Nephron (organoid): ENCODE results near the gene MAST3.
A peak's percentile ranks its signal among the peaks of the same experiment; 100 is the strongest.

ENCODE experiments used
- H3K27ac Mint-ChIP-seq, 3 experiments: 2 replicates each; pipeline ENCODE4 v1.8.0; 2020; ENCODE audit warnings: mixed read lengths in 3 of 3, mild to moderate bottlenecking in 2 of 3, moderate library complexity in 1 of 3
- H3K27me3 Mint-ChIP-seq: 2 replicates; pipeline ENCODE4 v1.8.0; 2021; ENCODE audit warnings: low read depth, mild to moderate bottlenecking, moderate library complexity, mixed read lengths
- H3K36me3 Mint-ChIP-seq: 2 replicates; pipeline ENCODE4 v1.8.0; 2020; ENCODE audit warnings: low read depth, mixed read lengths
- H3K4me1 Mint-ChIP-seq: 2 replicates; pipeline ENCODE4 v1.8.0; 2020; ENCODE audit warnings: mixed read lengths
- H3K4me3 Mint-ChIP-seq, 3 experiments: 2 replicates each; pipeline ENCODE4 v1.8.0; 2020; ENCODE audit warnings: mild to moderate bottlenecking in 3 of 3, mixed read lengths in 3 of 3, moderate library complexity in 2 of 3
- H3K9me3 Mint-ChIP-seq: 2 replicates; pipeline ENCODE4 v1.8.0; 2020; ENCODE audit warnings: mixed read lengths
- TF ChIP-seq, protein P1 (sequence below), 3 experiments: fragments of 200-600 bp; sonication (generic); IDR thresholded peaks; one replicate each; pipeline ENCODE4 v1.5.0; 2021; ENCODE audit warnings: antibody characterized with exemption in 3 of 3; ENCODE audit not compliant: unreplicated experiment in 3 of 3

The MAST3 gene

DNA sequence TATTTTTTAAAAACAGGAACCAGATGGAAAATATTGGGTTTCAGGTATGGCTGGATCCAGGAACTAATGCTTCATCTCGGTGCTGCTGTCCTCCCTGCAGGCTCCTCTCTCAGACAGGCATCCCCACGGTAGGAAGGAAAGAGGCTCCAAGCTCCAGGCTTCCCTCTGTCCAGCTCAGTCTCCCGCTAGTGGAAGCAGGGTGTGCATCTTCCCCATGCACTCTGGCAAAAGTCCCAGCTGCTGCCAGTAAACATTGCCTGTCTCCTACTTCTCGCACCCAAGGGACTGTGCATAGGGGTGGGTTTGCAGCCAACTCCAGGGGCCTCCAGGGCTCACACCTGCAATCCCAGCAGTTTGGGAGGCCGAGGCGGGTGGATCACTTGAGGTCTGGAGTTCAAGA is 40.0 kb upstream of the MAST3 start:
- no peak overlapping the region for H3K4me3 Mint-ChIP-seq
- H3K27ac Mint-ChIP-seq = no peak overlapping the region
- no peaks in the 10 kb centered on the region for H3K9me3 Mint-ChIP-seq
- H3K27me3 Mint-ChIP-seq = peaks cover 12% of the 10 kb centered on the region
- TF ChIP-seq, protein P1, sequence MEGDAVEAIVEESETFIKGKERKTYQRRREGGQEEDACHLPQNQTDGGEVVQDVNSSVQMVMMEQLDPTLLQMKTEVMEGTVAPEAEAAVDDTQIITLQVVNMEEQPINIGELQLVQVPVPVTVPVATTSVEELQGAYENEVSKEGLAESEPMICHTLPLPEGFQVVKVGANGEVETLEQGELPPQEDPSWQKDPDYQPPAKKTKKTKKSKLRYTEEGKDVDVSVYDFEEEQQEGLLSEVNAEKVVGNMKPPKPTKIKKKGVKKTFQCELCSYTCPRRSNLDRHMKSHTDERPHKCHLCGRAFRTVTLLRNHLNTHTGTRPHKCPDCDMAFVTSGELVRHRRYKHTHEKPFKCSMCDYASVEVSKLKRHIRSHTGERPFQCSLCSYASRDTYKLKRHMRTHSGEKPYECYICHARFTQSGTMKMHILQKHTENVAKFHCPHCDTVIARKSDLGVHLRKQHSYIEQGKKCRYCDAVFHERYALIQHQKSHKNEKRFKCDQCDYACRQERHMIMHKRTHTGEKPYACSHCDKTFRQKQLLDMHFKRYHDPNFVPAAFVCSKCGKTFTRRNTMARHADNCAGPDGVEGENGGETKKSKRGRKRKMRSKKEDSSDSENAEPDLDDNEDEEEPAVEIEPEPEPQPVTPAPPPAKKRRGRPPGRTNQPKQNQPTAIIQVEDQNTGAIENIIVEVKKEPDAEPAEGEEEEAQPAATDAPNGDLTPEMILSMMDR (IDR thresholded peaks at IDR 0.05; ENCODE audit: unreplicated experiment in 3 of 3) = no peak
- no peaks in the 10 kb centered on the region for H3K4me1 Mint-ChIP-seq
- no peaks in the 10 kb centered on the region for H3K36me3 Mint-ChIP-seq

DNA sequence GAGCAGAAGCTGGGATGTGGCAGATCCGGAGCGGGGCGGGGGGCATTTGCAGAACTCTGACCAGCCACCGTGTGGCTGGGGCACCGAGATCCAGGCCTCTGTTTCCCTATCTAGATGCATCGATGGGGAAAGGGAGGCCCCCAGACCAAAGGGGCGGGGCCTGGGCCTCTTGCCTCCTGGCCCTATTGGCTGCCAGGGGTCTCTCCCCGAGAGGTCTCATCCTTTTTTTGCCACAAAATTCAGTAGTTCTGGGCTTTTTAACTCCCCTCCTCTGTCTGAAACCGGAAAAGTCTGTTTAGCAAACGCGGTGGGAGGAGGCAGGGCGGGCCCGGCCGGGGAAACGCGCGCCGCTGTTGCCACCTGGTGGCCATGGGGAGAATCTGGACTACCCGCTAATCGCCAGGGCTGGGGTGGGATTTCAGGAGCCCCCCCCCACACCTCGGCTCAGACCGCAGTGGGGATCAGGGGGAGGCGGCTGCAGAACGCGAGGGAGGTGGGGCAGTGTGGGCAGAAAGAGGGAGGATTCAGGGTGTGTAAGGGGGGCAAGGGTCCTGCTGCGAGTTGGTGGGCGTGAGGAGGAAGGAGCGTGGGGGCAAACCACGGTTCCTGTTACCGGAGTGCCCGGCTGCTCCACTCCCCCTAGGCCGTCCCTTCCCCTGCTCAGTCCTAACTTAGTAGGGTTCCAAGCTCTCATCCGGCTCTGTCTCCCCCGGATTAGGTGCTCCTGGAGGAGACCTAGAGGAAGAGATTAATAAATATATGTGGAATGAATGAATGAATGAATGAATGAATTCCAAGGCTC is 39.2 kb upstream of the MAST3 start:
- Mint-ChIP-seq H3K4me3 (peak overlapping the region; percentile 49 to 78 (median 66)), H3K36me3 (no peaks in the 10 kb centered on the region), H3K27ac (peak overlapping the region; percentile 44 to 62 (median 55)), H3K9me3 (no peaks in the 10 kb centered on the region), H3K4me1 (no peaks in the 10 kb centered on the region), H3K27me3 (peaks cover 10% of the 10 kb centered on the region)
- TF ChIP-seq, protein P1 (IDR thresholded peaks at IDR 0.05; ENCODE audit: unreplicated experiment in 3 of 3) = peak; percentile 92 to 98 (median 96)

DNA sequence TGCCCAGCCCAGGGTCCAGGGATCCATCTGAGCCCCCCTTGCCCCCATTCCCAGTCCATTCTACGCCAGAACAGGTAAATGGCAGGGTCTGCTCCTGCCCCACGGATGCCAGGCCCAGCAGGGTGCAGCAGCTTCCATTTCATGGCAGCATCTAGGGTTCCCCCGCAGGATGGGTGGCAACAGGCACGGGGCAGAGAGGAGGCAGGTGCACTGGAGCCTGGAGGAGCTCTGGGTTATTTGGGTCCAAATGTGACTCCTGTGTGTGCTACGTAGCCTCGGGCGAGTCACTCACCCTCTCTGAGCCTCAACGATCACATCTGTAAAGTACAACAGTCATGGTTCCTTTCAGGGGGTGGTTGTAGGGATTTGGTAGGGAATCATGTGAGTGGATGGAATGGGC is 38.3 kb upstream of the MAST3 start:
- H3K27ac Mint-ChIP-seq = no peak overlapping the region
- H3K27me3 Mint-ChIP-seq = peaks cover 11% of the 10 kb centered on the region
- no peaks in the 10 kb centered on the region for H3K36me3 Mint-ChIP-seq
- no peaks in the 10 kb centered on the region for H3K4me1 Mint-ChIP-seq
- H3K9me3 Mint-ChIP-seq = no peaks in the 10 kb centered on the region
- TF ChIP-seq, protein P1 (IDR thresholded peaks at IDR 0.05; ENCODE audit: unreplicated experiment in 3 of 3) = no peak
- H3K4me3 Mint-ChIP-seq = no peak overlapping the region

DNA sequence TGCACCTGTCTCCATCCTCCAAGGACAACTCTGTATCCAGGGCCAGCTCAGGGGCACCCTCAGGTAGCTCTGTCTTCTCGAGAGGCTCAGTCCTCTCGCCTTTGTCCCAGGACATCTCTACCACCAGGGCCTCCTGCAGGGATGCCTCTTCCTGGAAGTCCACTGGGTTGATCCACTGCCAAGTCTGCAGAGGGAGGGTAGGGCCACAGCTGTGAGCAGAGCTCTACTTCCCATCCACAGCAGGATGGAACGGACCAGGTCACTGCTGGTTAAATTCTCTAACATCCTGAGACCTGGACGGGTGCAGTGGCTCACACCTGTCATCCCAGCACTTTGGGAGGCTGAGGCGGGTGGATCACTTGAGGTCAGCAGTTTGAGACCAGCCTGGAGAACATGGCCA is 37.7 kb upstream of the MAST3 start:
- Mint-ChIP-seq H3K27me3 (peaks cover 11% of the 10 kb centered on the region), H3K4me3 (no peak overlapping the region), H3K9me3 (no peaks in the 10 kb centered on the region), H3K27ac (no peak overlapping the region), H3K36me3 (no peaks in the 10 kb centered on the region), H3K4me1 (no peaks in the 10 kb centered on the region)
- TF ChIP-seq, protein P1 (IDR thresholded peaks at IDR 0.05; ENCODE audit: unreplicated experiment in 3 of 3) = no peak

DNA sequence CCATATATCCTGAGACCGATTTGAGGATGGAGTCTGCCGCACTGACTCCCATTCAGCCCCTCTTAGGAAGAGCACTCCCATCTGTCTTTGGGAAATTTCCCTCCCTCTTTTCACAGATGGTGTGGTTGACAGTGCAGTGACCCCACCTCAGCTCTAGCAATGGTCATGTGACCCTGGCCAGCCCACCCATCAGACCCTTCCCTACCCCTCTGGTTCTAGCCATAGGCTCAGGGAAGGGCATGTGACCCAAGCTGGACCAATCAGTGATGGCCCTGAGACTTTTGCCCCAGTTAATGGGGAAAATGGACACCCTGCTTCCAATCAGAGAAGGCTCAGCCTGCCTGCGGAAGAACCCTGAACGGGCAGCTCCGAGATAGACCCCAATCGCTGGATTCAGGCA is 37.1 kb upstream of the MAST3 start:
- Mint-ChIP-seq H3K9me3 (no peaks in the 10 kb centered on the region), H3K27me3 (peaks cover 11% of the 10 kb centered on the region), H3K4me3 (no peak overlapping the region), H3K27ac (no peak overlapping the region), H3K4me1 (no peaks in the 10 kb centered on the region), H3K36me3 (no peaks in the 10 kb centered on the region)
- TF ChIP-seq, protein P1 (IDR thresholded peaks at IDR 0.05; ENCODE audit: unreplicated experiment in 3 of 3) = no peak

DNA sequence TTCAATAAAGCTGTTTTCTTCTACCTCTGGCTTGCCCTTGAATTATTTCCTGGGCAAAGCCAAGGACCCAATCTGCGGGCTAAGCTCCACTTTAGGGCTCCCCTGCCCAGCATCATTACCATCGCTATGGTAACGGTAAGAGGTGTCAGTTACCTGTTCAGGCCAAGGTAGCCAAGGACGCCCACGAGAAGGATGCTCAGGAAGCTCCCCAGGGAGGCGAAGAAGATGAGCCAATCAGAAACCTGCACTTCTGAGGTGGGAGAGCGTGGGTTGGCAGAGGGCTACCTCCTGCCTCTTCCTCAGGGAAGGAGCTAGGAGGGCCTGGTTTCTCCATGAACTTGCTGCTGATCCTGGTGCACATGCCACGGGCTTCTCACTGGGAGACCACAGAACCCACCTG is 35.5 kb upstream of the MAST3 start:
- TF ChIP-seq, protein P1 (IDR thresholded peaks at IDR 0.05; ENCODE audit: unreplicated experiment in 3 of 3) = no peak
- Mint-ChIP-seq H3K4me3 (no peak overlapping the region), H3K4me1 (no peaks in the 10 kb centered on the region), H3K27me3 (peaks cover 11% of the 10 kb centered on the region), H3K27ac (peak overlapping the region in 1 of 3 experiments; percentile 66), H3K9me3 (no peaks in the 10 kb centered on the region), H3K36me3 (no peaks in the 10 kb centered on the region)
